GM20431 (cell line): Measurements from ENCODE around the gene TYROBP.
"Not testable (repeated sequence)": the region's sequence is repeated elsewhere in the genome, so short reads cannot be mapped to it uniquely, and the experiment has no call there.

Source experiments
- in situ Hi-C: fragments of 300-500 bp; cut with MseI, MboI; formaldehyde crosslinking; loops from one replicate; pipeline ENCODE4 v1.15.0; 2020; ENCODE audit warnings: low sequenced_read_pairs; ENCODE audit not compliant: unreplicated experiment

Gene TYROBP

DNA sequence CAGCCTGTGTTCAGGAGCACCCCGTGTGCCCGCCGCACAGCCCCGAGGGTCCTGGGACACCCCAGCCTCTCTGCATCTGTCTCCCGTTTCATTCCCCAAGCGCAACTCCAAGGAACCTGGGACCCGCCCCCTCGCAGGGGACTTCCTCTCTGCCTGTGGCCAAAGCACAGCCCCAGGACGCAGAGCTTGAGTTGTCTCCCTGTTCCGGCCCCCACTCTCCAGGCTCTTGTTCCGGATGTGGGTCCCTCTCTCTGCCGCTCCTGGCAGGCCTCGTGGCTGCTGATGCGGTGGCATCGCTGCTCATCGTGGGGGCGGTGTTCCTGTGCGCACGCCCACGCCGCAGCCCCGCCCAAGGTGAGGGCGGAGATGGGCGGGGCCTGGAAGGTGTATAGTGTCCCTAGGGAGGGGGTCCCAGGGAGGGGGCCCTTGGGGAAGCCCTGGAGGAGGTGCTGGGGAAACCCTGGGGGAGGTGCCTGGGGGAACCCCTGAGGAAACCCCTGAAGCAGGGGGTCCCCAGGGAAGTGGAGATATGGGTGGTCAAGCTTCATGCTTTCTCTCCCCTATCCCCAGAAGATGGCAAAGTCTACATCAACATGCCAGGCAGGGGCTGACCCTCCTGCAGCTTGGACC lies 4.4 kb downstream of the TYROBP start:
- in situ Hi-C loops: no loop called here

DNA sequence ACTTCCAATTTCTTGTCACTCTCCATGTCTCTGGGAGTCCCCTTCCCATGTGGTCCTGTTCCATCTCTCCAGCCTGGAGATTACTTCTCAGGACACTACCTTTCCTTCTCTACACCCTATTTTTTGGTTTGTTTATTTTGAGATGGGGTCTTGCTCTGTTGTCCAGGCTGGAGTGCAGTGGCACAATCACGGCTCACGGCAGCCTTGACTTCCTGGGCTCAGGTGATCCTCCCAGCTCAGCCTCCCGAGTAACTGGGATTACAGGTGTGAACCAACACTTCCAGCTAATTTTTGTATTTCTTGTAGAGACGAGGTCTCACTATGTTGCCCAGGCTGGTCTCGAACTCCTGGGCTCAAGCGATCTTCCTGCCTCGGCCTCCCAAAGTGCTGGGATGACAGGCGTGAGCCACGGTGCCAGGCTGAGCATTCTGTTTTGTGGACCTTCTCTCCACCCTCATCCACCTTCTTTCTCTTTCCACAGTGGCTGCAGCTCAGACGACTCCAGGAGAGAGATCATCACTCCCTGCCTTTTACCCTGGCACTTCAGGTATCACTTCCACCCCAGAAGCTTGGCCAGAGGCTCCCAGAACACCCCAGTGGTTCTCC lies 5.1 kb downstream of the TYROBP start:
- in situ Hi-C loops: no loop called here

- in situ Hi-C loops: no loop called here
Observed at GRCh38 chr19:35901854-35902661, 6.0 kb downstream of the TYROBP start, which contains the start of gene HCST. Gene HCST (plus strand): TSS chr19:35902529. CDS start chr19:35902594, 65 bp downstream.

GRCh38 chr19:35901055-35901644 lies 6.9 kb downstream of the TYROBP start:
- in situ Hi-C loops: no loop called here

DNA sequence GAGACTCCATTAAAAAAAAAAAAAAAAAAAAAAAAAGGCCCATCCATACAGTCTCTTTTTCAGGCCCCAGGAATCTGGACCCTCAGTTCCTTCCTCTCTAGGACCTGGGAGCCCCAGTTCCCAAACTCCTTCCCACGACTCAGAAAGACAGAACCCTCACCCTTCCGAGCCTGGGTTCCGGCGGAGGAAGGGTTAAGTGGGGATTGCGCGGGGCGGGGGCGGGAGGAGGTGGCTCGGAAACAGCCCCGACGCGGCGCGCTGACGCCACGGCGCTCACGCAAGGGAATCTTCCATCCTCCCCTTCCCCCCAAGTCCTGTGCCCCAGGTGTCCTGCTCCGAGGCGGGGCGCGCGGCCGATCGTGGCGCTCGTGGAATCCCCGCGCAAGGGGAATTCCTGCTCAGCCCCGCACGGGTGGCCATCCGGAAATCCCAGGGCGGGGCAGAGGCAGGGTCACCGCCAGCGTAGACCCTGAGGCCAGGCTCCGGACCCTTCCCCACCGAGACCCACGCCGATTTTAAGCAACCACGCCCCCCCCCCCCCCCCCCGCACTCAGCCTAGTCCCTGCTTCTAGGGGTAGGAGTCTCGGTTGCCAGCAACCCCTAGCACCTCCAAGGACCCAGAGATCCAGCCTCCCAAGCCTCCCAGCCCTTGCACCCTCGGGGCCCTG lies 8.4 kb downstream of the TYROBP start:
- in situ Hi-C loops: no loop called here

DNA sequence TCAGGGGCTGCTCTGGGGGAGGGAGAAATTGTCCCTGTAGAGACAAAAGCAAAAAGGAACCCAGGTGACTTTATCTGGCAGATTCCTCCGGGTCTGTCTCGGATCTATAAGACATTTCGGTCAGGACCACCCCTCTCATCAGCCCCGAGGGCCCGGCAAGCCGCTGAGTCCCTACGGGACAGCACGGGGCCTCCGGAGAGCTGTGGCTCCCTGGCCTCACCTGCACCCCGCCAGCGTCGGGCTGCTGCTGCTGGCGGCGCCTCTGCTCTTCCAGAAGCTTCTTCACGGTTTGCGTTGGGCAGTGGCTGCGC lies 9.6 kb downstream of the TYROBP start:
- in situ Hi-C loops: no loop called here

- in situ Hi-C loops: no loop called here
Observed at GRCh38 chr19:35897706-35898451, 10.2 kb downstream of the TYROBP start.

- in situ Hi-C loops: no loop called here
Observed at GRCh38 chr19:35896643-35897040, 11.5 kb downstream of the TYROBP start.

- in situ Hi-C loops: no loop called here
Observed at GRCh38 chr19:35895911-35896642, 12.0 kb downstream of the TYROBP start.

DNA sequence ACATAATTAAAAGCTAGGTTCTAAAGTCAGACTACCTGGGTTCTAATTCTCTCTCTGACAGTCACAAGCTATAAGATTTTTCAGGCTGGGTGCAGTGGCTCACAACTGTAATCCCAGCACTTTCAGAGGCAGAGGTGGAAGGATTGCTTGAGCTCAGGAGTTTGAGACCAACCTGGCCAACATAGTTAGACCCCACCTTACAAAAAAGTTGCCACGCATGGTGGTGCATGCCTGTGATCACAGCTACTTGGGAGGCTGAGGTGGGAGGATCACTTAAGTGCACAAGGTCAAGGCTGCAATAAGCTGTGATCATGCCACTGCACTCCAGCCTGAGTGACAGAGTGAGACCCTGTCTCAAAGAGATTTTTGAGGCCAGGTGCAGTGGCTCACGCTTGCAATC lies 13.8 kb downstream of the TYROBP start:
- in situ Hi-C loops: no loop called here

- in situ Hi-C loops: not testable (repeated sequence)
Observed at GRCh38 chr19:35891819-35892218, 16.3 kb downstream of the TYROBP start.

DNA sequence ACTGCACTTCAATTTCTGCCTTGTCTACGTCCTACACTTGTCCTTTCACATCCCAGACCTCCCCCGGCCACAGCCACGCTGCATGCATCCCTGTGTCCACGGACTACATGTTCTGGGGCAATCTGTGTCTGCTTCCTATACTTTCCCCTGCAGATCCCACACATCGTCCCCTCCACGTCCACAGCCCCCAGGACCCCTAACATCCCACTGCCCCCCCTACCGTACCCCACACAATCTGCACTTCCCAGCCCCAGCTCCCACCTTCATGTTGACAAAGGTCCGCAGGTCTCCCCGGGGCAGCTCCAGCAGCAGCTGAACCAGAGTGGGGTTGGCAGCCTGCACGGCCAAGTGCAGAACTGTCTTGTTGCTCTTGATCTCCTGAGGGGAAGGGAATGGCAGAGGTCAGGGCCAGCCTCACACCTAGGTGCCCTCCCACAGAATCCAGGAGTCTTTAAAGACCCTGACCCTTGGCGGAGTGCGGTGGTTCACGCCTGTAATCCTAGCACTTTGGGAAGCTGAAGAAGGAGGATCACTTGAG lies 17.9 kb downstream of the TYROBP start:
- in situ Hi-C loops: no loop called here

DNA sequence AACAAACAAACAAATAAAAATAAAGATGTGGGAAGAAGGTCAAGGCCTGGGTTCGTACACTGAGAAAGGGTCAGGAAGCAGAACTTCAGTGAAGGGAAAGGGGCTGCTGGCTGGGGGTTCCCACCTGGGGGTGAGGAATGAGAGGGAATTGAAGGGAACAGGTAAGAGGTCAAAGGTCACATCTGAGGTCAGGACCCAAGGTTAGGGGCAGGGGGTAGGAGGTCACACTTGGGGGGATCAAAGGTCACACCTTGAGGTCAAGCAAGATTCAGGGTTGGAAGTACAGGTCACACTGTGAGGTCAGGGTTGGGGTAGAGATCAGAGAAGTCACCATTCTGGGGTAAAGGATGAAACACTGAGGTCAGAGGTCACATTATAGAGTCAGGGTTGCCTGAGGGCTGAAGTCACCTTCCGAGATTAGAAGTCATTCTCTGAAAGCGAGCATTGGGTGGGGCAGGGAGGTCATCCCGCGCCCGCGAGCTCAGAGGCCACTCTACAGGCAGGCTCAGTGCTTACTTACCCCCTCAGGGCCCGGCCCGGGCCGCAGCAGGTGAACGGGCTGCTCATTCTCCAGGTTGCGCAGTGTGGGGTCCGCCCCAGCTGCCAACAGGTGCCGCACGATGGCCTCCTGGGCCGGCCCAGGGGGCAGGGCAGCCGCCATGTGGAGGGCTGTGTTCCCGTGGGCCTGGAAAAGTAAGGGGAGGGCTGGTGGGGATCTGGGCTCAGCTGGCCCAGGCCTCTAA lies 18.6 kb downstream of the TYROBP start:
- in situ Hi-C loops: loop anchor here (5.0 kb wide), 1 partner anchor 43 kb away; no protein-coding TSS in a partner anchor

DNA sequence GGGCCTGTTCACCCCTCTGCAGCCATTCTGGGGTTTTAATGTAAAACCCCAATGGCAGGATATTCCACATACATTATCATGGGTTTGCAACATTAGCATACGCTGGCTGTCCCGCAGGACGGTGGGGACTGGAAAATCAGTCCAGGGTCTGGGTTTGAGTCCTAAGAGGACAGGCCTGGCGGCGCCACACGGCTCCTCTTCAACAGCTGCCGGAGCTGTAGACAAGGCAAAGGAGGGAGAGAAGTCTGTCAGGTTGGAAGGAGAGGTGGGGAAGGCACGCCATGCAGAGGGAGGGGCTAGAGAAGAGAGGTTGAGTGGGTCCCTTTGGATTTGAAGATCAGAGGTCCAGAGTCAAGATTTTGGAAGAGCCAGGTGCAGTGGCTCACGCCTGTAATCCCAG lies 19.7 kb downstream of the TYROBP start:
- in situ Hi-C loops: loop anchor here (5.0 kb wide), 1 partner anchor 44 kb away; no protein-coding TSS in a partner anchor

GRCh38 chr19:35887197-35887596 lies 20.9 kb downstream of the TYROBP start:
- in situ Hi-C loops: loop anchor here (5.0 kb wide), 1 partner anchor 45 kb away; no protein-coding TSS in a partner anchor

DNA sequence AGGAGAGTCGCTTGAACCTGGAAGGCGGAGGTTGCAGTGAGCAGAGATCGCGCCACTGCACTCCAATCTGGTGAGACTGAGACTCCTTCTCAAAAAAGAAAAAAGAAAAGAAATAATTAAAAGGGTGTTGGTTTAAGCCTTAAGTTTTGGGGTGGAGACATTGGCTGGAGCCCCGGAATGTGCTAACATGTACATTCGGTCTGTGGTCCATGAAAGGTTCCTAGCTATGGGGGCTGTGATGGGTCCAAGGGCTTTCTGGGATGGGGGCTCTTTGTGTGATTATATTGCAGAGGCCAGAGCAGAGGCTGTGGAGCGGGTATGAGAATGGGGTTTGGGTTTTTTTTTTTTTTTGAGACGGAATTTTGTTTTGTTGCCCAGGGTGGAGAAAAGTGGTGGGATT lies 22.2 kb downstream of the TYROBP start:
- in situ Hi-C loops: loop anchor here (5.0 kb wide), 1 partner anchor 46 kb away; no protein-coding TSS in a partner anchor

GRCh38 chr19:35885225-35885738 lies 22.8 kb downstream of the TYROBP start:
- in situ Hi-C loops: loop anchor here (5.0 kb wide), 1 partner anchor 47 kb away; no protein-coding TSS in a partner anchor

- in situ Hi-C loops: no loop called here
Observed at GRCh38 chr19:35883882-35884281, 24.2 kb downstream of the TYROBP start.
